ENCODE data around the gene IRS2.

Gene IRS2

DNA sequence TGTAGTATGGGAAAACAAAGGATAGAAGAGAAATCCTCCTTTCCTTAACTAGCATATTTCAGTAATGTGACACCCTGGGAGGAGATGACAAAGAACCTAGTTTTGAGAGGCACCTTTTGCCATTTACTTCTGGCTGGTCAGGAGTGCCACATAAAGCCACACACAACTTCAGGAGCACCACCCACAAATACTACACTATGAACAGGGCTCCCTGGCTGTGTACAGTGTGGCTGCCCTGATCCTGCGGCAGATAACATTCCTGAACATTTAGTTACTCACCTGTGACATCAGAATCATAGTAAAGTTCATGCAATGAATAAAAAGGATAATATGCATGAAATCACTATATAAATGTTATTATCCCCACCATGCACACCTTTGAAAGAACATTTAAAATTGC, 17.4 kb upstream of the IRS2 start:
- DNase-seq (ENCODE audit: low read depth) = no peak
- TF ChIP-seq, protein P1, sequence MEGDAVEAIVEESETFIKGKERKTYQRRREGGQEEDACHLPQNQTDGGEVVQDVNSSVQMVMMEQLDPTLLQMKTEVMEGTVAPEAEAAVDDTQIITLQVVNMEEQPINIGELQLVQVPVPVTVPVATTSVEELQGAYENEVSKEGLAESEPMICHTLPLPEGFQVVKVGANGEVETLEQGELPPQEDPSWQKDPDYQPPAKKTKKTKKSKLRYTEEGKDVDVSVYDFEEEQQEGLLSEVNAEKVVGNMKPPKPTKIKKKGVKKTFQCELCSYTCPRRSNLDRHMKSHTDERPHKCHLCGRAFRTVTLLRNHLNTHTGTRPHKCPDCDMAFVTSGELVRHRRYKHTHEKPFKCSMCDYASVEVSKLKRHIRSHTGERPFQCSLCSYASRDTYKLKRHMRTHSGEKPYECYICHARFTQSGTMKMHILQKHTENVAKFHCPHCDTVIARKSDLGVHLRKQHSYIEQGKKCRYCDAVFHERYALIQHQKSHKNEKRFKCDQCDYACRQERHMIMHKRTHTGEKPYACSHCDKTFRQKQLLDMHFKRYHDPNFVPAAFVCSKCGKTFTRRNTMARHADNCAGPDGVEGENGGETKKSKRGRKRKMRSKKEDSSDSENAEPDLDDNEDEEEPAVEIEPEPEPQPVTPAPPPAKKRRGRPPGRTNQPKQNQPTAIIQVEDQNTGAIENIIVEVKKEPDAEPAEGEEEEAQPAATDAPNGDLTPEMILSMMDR (IDR thresholded peaks at IDR 0.05; ENCODE audit: control insufficient read depth, extremely low read depth, insufficient read depth) = no peak
- H3K4me3 ChIP-seq (ENCODE audit: low read depth, low read length) = no peak overlapping the region

DNA sequence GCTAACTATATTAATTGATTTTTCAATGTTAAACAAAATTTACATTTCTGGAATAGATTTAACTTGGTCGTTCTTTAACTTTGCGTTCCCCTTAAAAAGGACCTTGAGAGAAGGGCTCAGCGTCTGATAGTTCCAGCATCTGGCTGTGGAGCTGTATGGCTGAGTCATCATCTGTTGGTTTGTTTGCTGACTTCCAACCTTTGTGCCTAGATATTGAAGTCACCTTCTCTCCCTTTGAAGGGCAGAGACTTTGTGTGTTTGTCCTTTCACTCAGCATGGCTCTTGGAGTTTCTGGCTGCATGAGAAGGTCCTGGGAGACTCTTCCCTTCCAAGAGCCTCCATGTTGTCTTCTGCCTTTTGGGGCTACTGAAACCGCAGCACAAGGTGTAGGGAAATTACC, 16.6 kb upstream of the IRS2 start:
- TF ChIP-seq, protein P1 (IDR thresholded peaks at IDR 0.05; ENCODE audit: control insufficient read depth, extremely low read depth, insufficient read depth) = no peak
- no peak for DNase-seq (ENCODE audit: low read depth)
- H3K4me3 ChIP-seq (ENCODE audit: low read depth, low read length) = no peak overlapping the region

DNA sequence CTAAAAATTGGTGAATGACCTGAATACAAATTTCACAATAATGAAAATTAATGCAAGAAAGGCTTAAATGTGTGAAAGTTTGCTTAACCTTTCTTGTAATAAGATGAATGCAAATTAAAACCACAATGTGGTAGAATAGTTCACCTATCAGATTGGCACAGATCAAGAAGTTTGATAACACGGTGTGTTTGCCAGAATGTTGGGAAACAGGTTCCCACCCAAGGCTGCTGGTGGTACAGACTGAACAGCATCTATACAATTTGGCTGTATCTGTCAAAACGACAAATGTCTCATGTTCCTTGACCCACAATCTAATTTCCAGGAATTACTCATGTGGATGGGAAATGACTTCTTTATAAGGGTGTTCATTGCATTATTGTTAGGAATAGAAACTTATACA, 8.6 kb upstream of the IRS2 start:
- H3K4me3 ChIP-seq (ENCODE audit: low read depth, low read length) = no peak overlapping the region
- DNase-seq (ENCODE audit: low read depth) = no peak
- TF ChIP-seq, protein P1 (IDR thresholded peaks at IDR 0.05; ENCODE audit: control insufficient read depth, extremely low read depth, insufficient read depth) = no peak

DNA sequence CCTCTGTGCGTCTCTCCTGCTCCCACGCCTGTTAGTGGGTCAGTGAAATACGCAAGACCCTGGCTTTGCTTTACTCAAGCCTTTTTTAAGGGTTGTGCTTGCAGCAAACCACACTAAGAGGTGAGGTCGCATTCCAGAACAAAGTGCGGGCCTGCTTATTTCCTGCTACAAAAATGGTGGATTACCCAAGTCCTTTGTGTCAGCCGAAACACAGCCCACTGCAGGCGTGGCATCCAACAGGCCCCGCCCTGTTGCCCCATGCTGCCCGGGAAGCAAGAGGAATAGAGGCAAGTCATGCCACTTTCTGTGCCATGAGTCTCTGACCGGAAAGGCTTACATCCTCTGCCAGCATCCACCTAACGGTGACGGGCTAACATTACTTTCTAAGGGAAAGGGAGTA, 7.7 kb upstream of the IRS2 start:
- TF ChIP-seq, protein P1 (IDR thresholded peaks at IDR 0.05; ENCODE audit: control insufficient read depth, extremely low read depth, insufficient read depth) = no peak
- H3K4me3 ChIP-seq (ENCODE audit: low read depth, low read length) = no peak overlapping the region
- no peak for DNase-seq (ENCODE audit: low read depth)

DNA sequence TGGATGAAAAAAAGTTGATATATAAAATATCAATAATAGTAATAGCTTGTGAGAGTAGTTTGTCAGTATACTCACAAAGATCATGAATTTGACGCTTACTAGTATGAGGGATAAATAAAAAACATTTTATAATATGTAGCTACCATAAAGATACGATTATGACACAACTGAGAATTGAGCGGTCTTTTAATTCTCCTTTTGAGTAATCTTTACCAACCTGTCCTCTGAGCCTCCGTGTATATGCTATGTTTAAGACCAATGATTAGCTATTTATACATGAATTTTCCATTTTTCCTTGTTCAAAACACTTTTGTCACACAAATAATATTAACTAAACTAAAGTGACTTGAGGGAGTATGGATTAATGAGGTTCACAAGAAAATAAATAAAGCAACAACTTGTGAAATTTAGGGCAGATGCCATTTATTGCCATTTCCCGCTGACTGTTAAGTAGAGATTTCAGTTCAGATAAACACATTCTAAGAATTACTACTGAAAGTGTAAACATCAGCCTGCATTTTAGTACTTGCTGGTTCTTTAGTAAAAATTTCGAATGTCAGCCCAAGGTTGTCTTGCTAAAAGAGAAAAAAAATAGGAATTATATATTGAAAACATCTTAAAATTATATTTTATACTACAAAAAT, 6.2 kb upstream of the IRS2 start:
- DNase-seq (ENCODE audit: low read depth) = no peak
- no peak overlapping the region for H3K4me3 ChIP-seq (ENCODE audit: low read depth, low read length)
- TF ChIP-seq, protein P1 (IDR thresholded peaks at IDR 0.05; ENCODE audit: control insufficient read depth, extremely low read depth, insufficient read depth) = no peak

DNA sequence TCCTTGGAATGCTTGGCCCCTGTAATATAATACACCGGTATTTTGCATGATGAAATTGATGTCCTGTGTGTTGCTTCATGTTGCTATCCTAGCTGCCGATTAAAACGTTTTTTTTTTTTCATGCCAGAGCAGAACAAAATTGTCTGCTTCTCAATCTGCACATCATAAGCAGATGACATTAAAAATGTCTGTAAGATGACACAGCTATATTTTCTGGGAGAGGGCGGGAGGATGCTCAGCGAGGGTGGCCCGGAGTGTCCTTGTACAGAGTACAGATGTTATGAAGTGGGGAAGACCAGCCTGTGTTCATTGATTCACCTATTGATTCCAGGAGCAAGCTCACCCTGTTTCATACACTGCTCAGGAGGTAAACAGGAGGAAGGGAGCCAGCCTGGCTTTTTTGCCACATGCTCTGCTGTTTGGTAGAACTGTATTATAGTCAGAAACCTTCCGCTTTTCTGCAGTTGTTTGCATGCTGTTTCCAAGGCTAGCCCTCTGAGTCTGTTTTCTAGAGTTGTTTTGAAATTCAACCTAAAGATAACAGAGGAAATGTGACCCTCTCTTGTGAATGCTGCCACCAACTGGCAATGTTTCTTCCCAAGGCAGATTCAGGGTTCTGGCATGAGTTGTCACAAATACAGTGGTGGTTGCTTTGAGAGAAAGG, 4.7 kb upstream of the IRS2 start:
- no peak overlapping the region for H3K4me3 ChIP-seq (ENCODE audit: low read depth, low read length)
- DNase-seq (ENCODE audit: low read depth) = no peak
- TF ChIP-seq, protein P1 (IDR thresholded peaks at IDR 0.05; ENCODE audit: control insufficient read depth, extremely low read depth, insufficient read depth) = peak; percentile 63

DNA sequence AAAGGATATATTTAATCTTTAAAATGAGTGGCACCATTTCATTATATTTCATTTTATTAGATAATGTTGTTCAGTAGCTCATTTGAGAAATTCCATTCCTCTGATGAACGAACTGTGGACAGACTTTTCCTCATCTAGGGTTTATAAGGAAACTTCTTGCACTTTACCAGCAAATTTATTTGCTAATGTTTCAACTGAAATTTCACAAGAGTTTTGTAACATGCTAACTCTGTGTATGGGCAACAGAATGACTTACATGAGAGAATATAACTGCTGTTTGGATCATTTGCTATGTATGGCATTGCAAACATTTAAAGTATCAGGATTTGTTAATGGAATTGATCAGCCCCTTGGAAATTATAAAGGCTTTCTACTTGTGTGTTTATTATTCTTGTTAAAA, 3.7 kb upstream of the IRS2 start:
- DNase-seq (ENCODE audit: low read depth) = no peak
- TF ChIP-seq, protein P1 (IDR thresholded peaks at IDR 0.05; ENCODE audit: control insufficient read depth, extremely low read depth, insufficient read depth) = no peak
- no peak overlapping the region for H3K4me3 ChIP-seq (ENCODE audit: low read depth, low read length)
